Measurements from ENCODE around the gene UBA7. TPM values are rescaled to one million over a fixed set of nuclear protein-coding genes. Genes with fewer than 3 reads are reported as not detected.

UBA7 gene
- total RNA-seq, 6 experiments from 2014 or later: 11.9 to 32.6 (median 28.3) TPM

GRCh38 chr3:49794431-49794830, 19.3 kb downstream of the UBA7 start:
- H3K4me1 Mint-ChIP-seq (ENCODE audit: low read depth): peaks cover 22% of the 10 kb centered on the region
- TF ChIP-seq CTCF (IDR thresholded peaks at IDR 0.05): no peak
- H3K27me3 Mint-ChIP-seq (ENCODE audit: insufficient read depth): peaks cover 5% of the 10 kb centered on the region
- H3K9me3 Mint-ChIP-seq: no peaks in the 10 kb centered on the region
- DNase-seq: no peak
- no peak overlapping the region for H3K4me3 Mint-ChIP-seq
- H3K36me3 Mint-ChIP-seq (ENCODE audit: low read depth): no peaks in the 10 kb centered on the region
- no peak overlapping the region for H3K27ac Mint-ChIP-seq

GRCh38 chr3:49793486-49794085, 20.2 kb downstream of the UBA7 start:
- TF ChIP-seq CTCF (IDR thresholded peaks at IDR 0.05): no peak
- peaks cover 16% of the 10 kb centered on the region for H3K4me1 Mint-ChIP-seq (ENCODE audit: low read depth)
- H3K27me3 Mint-ChIP-seq (ENCODE audit: insufficient read depth): peaks cover 5% of the 10 kb centered on the region
- H3K4me3 Mint-ChIP-seq: no peak overlapping the region
- DNase-seq: no peak
- no peaks in the 10 kb centered on the region for H3K36me3 Mint-ChIP-seq (ENCODE audit: low read depth)
- H3K27ac Mint-ChIP-seq: no peak overlapping the region
- H3K9me3 Mint-ChIP-seq: no peaks in the 10 kb centered on the region

GRCh38 chr3:49792371-49793150, 21.2 kb downstream of the UBA7 start:
- Mint-ChIP-seq H3K36me3 (ENCODE audit: low read depth) (no peaks in the 10 kb centered on the region), H3K9me3 (no peaks in the 10 kb centered on the region), H3K27ac (no peak overlapping the region), H3K4me3 (no peak overlapping the region), H3K4me1 (ENCODE audit: low read depth) (peaks cover 16% of the 10 kb centered on the region), H3K27me3 (ENCODE audit: insufficient read depth) (peaks cover 5% of the 10 kb centered on the region)
- DNase-seq: no peak
- TF ChIP-seq CTCF (IDR thresholded peaks at IDR 0.05): no peak

- H3K27ac Mint-ChIP-seq: no peak overlapping the region
- TF ChIP-seq CTCF (IDR thresholded peaks at IDR 0.05): no peak; the same call in 1 of the 2 replicates
- peaks cover 24% of the 10 kb centered on the region for H3K4me1 Mint-ChIP-seq (ENCODE audit: low read depth)
- H3K9me3 Mint-ChIP-seq: no peaks in the 10 kb centered on the region
- H3K27me3 Mint-ChIP-seq (ENCODE audit: insufficient read depth): peaks cover 2% of the 10 kb centered on the region; the same call in 1 of the 2 replicates
- H3K4me3 Mint-ChIP-seq: no peak overlapping the region
- no peaks in the 10 kb centered on the region for H3K36me3 Mint-ChIP-seq (ENCODE audit: low read depth)
- no peak for DNase-seq
Observed at GRCh38 chr3:49791571-49791970, 22.2 kb downstream of the UBA7 start.

- TF ChIP-seq CTCF (IDR thresholded peaks at IDR 0.05): no peak
- H3K9me3 Mint-ChIP-seq: no peaks in the 10 kb centered on the region
- DNase-seq: peak; percentile 58
- H3K4me1 Mint-ChIP-seq (ENCODE audit: low read depth): peaks cover 24% of the 10 kb centered on the region
- peaks cover 2% of the 10 kb centered on the region; the same call in 1 of the 2 replicates for H3K27me3 Mint-ChIP-seq (ENCODE audit: insufficient read depth)
- H3K4me3 Mint-ChIP-seq: no peak overlapping the region
- H3K27ac Mint-ChIP-seq: peak overlapping the region; percentile 3; the same call in 1 of the 2 replicates
- peaks cover under 1% of the 10 kb centered on the region for H3K36me3 Mint-ChIP-seq (ENCODE audit: low read depth)
Observed at GRCh38 chr3:49790626-49791411, 22.9 kb downstream of the UBA7 start.
